DMS 273 (cell line): ENCODE results near the gene EPHA5.

Source experiments
- DNase-seq: peaks from one replicate; lab custom pipeline; 2025; ENCODE audit not compliant: unreplicated experiment; lab: John Stamatoyannopoulos, UW

The EPHA5 gene

GRCh38 chr4:65508168-65508567 lies 162.1 kb downstream of the EPHA5 start:
- no peak for DNase-seq

- DNase-seq: no peak
These were observed 168.1 kb downstream of the EPHA5 start for GRCh38 chr4:65502131-65502701.

DNA sequence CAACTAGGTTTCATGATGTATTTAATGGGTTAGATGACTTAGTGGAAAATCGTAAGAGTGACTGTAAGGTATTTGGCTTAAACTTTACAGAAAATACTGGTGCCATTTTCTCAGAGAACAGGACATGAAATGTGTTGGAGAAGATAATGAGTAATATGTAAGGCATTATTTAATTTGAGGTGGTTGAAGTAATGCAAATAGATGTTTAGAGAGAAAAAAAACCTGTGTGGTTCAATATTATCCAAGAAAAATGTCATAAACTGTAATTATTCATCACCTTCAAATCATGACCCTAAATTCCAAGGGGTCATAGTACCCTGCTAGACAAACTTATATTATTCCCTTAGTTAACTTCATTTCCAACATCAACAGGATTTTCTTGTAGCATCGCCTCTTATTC lies 171.7 kb downstream of the EPHA5 start:
- no peak for DNase-seq

DNA sequence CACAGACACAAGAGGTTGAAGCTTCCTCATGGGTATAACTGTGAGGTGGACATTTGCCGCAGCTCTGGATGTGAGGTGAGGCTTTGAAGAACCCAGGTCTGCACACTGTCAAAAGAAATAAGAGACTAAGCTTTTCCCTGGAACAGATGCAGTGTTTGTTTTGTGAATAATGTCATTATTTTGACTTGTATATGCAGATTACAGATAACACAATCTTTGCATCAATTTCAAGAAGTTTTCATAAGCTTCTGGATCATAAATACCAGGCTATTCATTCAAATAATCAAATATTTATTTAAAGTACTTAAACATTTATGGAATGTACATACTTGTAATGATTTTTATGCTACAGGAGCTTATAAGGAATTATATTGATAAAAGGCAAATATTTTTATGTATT lies 174.8 kb downstream of the EPHA5 start:
- DNase-seq: no peak

- DNase-seq: no peak
These were observed 187.9 kb downstream of the EPHA5 start for GRCh38 chr4:65482410-65482809.

GRCh38 chr4:65472531-65472930 lies 197.8 kb downstream of the EPHA5 start:
- no peak for DNase-seq

DNA sequence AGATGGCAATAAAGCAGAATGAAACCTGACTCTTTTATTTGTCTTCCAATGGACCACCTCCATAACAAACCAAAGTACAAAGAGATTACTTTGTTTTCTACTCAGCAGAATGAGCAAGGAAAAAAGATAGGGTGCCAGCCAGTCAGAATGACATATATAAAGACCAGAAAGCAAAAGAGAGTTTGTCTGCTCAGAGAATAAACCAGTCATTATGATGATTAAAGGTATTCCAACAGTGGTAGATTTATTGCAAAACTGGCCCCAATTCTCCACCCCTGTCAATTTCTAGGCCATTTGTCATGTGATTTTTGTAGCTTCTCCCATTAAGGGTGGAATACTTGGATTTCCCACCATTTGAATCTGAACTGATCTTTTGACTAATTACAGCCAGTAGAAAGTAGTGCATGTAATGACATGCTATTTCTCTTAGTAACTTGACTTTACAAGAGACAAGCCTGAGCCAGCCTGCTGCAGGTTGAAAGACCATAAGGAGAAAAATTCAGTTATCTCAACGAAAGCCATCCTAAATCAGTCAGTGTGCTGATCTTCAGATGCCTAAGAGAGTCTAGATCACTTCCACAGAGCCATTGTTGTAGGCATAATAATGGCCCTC lies 203.1 kb downstream of the EPHA5 start:
- DNase-seq: no peak

DNA sequence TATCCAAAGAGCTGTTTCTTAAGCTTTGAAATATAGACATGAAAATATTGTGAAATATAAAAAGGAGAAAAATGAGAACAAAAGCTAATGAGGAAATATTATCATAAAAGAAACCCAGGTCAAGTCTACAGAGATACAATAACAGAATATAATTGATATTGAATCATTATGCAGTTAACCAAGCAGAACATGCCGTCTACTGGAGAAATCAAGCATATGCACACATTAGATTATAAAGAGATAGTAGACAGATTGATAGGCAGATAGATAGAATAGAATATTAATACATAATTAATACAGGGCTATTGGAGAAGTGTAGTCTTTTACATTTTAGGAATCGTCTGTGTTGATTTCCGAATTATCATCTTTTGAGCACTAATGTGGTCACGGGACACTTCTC lies 208.5 kb downstream of the EPHA5 start:
- no peak for DNase-seq

DNA sequence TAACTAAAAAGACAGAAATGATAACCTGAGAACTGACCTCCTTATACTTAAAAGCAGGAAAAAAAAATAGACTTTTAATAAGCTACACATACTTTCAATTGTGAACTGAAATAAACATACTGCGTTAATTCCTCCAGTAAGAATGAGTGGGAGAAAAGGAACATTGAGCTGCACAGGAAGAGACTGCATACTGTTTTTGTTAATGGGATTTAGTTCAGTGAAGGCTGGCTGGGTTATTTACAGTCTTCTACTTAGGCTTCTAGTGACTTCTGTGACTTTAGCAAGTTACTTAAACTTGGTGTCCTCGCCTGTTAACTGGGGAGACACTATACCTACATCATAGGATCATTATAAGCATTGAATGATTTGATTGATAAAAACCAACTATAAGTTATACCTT lies 213.3 kb downstream of the EPHA5 start:
- DNase-seq: no peak

- DNase-seq: no peak
These were observed 213.7 kb downstream of the EPHA5 start for GRCh38 chr4:65456579-65456978.

DNA sequence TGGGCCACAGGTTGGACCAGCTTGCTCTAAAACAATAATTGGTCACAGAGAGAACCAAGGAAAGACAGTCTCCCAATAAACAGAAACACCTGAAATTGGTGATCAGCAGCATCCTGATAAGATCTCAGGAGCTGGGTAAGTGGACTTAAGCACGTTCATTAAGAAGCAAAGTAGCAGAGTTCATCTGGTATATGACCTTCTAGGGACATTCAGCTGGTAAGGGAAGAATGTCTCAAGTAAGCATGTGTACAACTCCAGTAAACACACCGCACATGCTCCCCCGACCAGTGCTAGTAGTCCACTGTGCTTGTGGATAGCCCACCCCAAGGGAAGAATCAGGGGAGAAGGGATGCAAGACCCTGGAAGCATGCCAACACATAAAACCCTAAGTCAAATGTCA lies 216.9 kb downstream of the EPHA5 start:
- DNase-seq: no peak

DNA sequence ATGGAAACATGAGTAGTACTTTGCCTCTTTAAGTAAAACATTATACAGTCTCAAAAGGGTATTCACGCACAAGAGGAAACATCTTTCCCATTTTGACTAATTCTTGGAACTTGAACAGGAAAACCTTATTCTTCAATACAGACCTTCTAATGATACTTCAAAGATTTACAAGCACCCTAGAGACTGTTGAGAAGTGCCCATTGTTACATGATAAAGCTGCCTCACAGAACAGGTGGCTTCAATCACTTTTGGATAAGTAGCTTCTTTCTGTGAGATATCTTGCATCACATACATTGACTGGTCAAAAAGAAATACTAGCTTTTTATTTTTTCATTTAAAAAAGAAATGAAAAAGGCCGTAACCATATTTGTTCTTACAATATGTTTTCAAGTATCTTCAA lies 219.4 kb downstream of the EPHA5 start:
- no peak for DNase-seq

DNA sequence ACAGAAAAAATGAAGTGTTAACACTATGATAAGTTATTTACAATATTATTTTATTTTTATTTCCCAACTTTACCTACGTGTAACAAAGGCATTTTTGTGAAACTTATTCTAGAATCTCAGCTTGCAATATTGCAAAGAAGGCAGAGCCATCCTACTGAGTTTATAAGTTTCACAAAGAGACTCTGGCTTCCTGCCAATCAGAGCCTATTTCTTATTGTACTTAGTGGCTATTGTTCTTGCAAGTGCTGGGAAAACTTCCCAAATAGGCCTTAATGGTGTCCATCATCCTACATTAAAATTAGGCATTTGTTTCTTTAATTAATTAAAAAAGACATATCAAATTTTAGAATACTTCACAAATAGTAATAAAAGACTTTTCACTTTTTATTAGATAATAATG lies 233.2 kb downstream of the EPHA5 start:
- DNase-seq: no peak

- DNase-seq: no peak
These were observed 248.2 kb downstream of the EPHA5 start for GRCh38 chr4:65422109-65422508.

- DNase-seq: no peak
These were observed 250.3 kb downstream of the EPHA5 start for GRCh38 chr4:65420036-65420435.

- DNase-seq: peak; percentile 94
These were observed 253.4 kb downstream of the EPHA5 start for GRCh38 chr4:65416891-65417290.

DNA sequence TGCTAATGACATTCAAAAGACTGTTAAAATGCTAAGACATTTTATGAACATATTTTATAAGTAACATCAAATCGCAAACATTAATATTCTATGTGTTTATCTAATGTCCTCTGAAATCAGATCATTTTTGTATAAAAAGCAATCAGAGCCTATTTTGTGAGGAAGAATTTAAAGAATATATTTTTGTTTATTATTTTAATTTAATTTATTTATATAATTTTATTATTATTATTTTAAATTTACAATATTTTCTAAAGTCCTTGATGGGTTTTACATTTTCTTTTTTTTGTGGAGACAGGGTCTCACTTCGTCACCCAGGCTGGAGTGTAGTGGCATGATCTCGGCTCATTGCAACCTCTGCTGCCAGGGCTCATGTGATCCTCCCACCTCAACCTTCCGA lies 262.8 kb downstream of the EPHA5 start:
- DNase-seq: no peak

DNA sequence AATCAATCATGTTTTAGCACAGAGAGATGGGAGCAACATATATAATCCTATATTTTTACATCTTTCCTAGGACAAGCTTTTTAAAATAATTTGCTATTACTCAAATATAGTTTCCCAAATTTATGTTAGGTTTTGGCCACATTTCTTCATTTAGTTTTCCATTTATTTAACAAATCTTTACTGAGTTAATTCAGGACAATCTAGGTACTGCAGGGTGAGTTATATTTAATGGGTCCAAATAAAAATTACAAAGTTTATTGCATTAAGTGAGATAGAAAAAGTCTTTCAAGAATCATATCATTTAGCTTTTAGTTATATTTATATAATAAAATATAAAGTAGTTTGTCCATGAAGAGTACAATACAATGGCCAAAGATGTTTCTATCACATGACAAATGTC lies 269.2 kb downstream of the EPHA5 start:
- DNase-seq: no peak

- peak; percentile 1 for DNase-seq
These were observed 271.2 kb downstream of the EPHA5 start for GRCh38 chr4:65399084-65399483.

DNA sequence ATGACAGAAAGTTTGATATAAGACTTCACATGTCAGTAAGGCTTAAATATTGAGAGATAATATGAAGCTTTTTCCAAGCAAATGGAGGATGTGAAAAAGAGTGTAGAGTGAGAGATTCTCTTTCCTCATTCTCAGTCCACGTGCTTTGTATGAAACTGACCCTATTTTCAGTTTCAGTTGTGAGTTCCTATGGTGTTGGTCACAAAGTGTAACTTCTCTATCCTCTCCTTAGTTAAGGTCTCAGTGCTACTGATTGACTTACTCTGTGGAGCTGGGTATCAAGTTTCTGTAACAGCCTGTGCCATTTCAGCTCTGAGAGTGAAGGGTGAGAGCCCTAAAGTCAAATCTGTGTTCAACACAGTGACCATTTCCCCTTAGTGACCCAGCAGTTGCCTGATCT lies 277.2 kb downstream of the EPHA5 start:
- no peak for DNase-seq

DNA sequence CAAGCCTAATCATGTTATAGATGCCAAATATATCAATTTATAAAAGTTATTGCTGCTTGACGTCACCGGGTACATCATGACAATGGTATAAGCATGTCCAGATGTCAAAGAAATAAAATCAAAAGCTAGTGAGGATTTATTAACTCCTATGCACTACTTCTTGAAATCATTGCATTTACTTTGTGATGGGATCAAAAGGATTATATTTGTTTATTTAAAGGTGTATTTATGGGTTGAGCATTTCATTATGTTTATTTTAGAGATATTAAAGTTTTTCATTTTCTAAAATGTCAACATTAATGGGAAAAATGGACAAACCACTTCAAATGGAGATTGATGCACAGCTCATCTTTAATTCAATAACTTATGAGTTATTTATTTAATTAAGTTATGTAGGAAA lies 277.8 kb downstream of the EPHA5 start:
- DNase-seq: no peak

DNA sequence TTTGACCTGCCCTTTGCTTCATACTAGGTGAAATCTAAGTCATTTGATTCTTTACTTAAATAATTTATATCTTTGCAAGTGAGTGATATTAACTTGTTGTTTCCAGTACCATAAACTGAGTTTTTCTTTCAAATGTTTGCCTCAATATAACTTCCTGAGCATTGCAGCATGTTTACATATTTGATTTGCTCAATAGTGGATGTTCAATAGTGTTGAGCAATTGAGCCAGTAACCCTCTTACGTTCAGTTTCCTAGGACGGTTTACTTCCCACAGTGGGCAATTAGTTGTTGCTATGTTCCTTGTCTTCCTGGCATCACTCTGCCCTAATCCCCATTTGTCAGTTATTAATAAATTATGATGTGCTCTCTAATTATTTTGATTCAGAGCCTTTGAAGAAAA lies 278.5 kb downstream of the EPHA5 start:
- no peak for DNase-seq

- DNase-seq: no peak
These were observed 278.9 kb downstream of the EPHA5 start for GRCh38 chr4:65391382-65391781.
